Measurements from ENCODE around the gene MS4A8.
"Not testable (repeated sequence)": the region's sequence is repeated elsewhere in the genome, so short reads cannot be mapped to it uniquely, and the experiment has no call there.

Gene MS4A8

DNA sequence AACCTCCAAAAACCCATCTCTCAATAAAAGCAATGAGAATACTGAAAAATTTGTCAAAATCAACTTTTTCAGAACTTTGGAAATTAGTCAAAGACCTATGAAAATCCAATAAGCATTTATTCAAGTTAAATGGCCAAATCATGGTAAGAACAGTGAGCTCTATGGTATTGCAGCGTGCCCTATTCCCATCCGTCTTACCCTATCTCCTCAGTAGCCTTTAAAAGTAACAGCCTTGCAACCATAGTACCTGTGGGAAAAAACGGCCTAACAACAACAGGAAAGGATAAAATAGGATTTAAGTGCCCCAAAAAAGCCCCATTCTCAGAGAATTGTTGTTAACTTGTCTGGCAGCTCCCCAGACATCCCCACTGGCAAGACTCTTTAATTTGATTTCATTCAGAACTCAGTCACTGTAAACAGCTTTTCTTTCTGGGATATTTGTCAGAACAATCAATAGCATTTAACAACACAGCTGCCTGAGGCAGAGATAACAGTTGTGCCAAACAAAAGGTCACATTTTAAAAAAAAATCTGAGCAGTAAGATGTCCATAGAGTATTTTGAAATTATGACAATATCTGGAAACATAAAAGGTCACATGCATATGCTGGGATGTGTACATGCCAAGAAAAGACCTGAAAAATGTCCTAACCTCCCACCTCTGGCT, 18.8 kb upstream of the MS4A8 start:
- Mint-ChIP-seq H3K27ac (no peak overlapping the region), H3K27me3 (ENCODE audit: low read depth, poor library complexity) (no peaks in the 10 kb centered on the region), H3K36me3 (ENCODE audit: low read depth) (peaks cover 7% of the 10 kb centered on the region), H3K4me3 (no peak overlapping the region), H3K4me1 (no peaks in the 10 kb centered on the region), H3K9me3 (peaks cover 47% of the 10 kb centered on the region)
- TF ChIP-seq, protein P1, sequence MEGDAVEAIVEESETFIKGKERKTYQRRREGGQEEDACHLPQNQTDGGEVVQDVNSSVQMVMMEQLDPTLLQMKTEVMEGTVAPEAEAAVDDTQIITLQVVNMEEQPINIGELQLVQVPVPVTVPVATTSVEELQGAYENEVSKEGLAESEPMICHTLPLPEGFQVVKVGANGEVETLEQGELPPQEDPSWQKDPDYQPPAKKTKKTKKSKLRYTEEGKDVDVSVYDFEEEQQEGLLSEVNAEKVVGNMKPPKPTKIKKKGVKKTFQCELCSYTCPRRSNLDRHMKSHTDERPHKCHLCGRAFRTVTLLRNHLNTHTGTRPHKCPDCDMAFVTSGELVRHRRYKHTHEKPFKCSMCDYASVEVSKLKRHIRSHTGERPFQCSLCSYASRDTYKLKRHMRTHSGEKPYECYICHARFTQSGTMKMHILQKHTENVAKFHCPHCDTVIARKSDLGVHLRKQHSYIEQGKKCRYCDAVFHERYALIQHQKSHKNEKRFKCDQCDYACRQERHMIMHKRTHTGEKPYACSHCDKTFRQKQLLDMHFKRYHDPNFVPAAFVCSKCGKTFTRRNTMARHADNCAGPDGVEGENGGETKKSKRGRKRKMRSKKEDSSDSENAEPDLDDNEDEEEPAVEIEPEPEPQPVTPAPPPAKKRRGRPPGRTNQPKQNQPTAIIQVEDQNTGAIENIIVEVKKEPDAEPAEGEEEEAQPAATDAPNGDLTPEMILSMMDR (IDR thresholded peaks at IDR 0.05), result no peak
- DNase-seq, result no peak

DNA sequence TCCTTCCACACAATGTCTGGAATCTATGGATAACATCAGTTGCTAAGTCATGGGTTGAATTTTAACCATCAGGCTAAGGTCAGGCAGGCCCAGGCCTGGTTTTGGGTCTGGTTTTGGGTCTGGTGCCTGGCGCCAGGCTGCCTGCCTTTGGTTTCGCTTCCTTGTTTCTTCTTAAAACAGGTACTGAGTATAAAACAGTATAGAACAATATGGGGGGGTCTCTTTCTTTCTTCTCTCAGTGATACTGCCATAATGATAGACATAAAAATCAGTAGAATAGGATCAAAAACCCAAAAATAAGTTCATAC, 14.9 kb upstream of the MS4A8 start:
- H3K4me1 Mint-ChIP-seq; DNase-seq; H3K27ac Mint-ChIP-seq; H3K4me3 Mint-ChIP-seq; H3K27me3 Mint-ChIP-seq (ENCODE audit: low read depth, poor library complexity); H3K36me3 Mint-ChIP-seq (ENCODE audit: low read depth): not testable (repeated sequence)
- peaks cover 17% of the 10 kb centered on the region for H3K9me3 Mint-ChIP-seq

GRCh38 chr11:60691661-60692060, 7.8 kb upstream of the MS4A8 start:
- TF ChIP-seq, protein P1 (IDR thresholded peaks at IDR 0.05), result no peak
- DNase-seq, result no peak
- H3K4me3 Mint-ChIP-seq, result no peak overlapping the region
- no peaks in the 10 kb centered on the region for H3K9me3 Mint-ChIP-seq
- no peaks in the 10 kb centered on the region for H3K36me3 Mint-ChIP-seq (ENCODE audit: low read depth)
- no peak overlapping the region for H3K27ac Mint-ChIP-seq
- peaks cover 8% of the 10 kb centered on the region for H3K27me3 Mint-ChIP-seq (ENCODE audit: low read depth, poor library complexity)
- H3K4me1 Mint-ChIP-seq, result no peaks in the 10 kb centered on the region

DNA sequence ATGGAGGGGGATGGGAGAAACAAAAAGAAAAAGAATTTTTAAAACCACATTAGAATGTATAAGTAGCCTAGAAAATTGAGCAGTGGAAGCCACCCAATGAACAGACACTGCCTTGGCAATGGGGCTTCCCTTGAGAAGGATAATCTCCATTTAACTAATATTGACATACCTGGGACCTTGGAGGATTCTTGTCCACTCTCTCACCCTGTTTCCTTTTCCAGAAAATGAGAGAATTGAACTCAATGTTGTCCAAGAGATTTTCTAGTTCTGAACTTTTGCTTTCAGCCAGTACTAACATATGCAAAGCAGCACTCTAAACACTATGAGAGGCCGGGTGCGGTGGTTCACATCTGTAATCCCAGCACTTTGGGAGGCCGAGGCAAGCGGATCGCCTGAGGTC, 524 bp downstream of the MS4A8 start:
- Mint-ChIP-seq H3K9me3 (no peaks in the 10 kb centered on the region), H3K27me3 (ENCODE audit: low read depth, poor library complexity) (peaks cover 13% of the 10 kb centered on the region), H3K4me3 (no peak overlapping the region), H3K27ac (no peak overlapping the region), H3K36me3 (ENCODE audit: low read depth) (no peaks in the 10 kb centered on the region), H3K4me1 (peaks cover 8% of the 10 kb centered on the region)
- TF ChIP-seq, protein P1 (IDR thresholded peaks at IDR 0.05), result no peak
- DNase-seq, result no peak

GRCh38 chr11:60700689-60701468, 1.5 kb downstream of the MS4A8 start:
- H3K9me3 Mint-ChIP-seq, result no peaks in the 10 kb centered on the region
- DNase-seq, result peak; percentile 34
- peaks cover 8% of the 10 kb centered on the region for H3K4me1 Mint-ChIP-seq
- H3K27ac Mint-ChIP-seq, result no peak overlapping the region
- H3K27me3 Mint-ChIP-seq (ENCODE audit: low read depth, poor library complexity), result peaks cover 19% of the 10 kb centered on the region
- no peak overlapping the region for H3K4me3 Mint-ChIP-seq
- TF ChIP-seq, protein P1 (IDR thresholded peaks at IDR 0.05), result peak; percentile 53
- no peaks in the 10 kb centered on the region for H3K36me3 Mint-ChIP-seq (ENCODE audit: low read depth)

DNA sequence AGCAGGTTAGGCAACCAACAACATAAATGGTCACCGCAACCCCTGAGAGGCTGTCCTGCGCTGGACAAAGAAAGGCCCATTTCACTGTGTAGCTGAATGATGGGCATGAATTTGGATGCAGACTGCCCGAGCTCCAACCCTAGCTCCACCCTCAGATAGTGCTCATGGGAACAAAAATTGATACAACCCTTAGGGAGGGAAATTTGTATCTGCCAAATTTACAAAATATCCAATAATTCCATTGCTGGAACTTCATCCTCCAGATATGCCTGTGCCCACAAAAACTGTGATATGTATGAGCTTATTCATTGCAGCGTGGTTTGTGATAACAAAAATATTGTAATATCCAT, 2.0 kb downstream of the MS4A8 start:
- no peaks in the 10 kb centered on the region for H3K9me3 Mint-ChIP-seq
- DNase-seq, result no peak
- H3K27me3 Mint-ChIP-seq (ENCODE audit: low read depth, poor library complexity), result peaks cover 19% of the 10 kb centered on the region
- peaks cover 8% of the 10 kb centered on the region for H3K4me1 Mint-ChIP-seq
- no peak overlapping the region for H3K27ac Mint-ChIP-seq
- H3K36me3 Mint-ChIP-seq (ENCODE audit: low read depth), result no peaks in the 10 kb centered on the region
- H3K4me3 Mint-ChIP-seq, result no peak overlapping the region
- TF ChIP-seq, protein P1 (IDR thresholded peaks at IDR 0.05), result no peak

Measured in nephron progenitor cell (in vitro differentiated cells).